ENCODE measurements around the gene IL1RAPL1.

DNA sequence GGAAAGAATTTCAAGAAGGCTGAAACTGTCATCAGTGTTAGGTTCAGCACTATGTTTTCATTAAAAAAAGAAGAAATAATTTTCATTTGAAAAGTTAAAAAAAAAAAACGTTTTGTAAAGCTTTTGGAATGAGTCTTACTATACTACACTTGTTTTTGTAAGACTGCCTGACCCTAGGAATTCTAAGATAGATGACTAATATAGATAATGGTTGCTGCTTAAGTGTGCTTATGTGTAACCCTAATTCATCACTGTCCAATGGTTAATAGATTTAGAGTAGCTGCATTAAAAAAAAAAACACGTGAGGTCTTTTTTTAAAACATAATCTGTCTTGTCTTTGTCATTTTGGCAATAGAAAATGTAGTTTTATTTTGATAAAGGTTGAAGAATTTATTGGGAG, 323.2 kb downstream of the IL1RAPL1 start:
- TF ChIP-seq, protein P1, sequence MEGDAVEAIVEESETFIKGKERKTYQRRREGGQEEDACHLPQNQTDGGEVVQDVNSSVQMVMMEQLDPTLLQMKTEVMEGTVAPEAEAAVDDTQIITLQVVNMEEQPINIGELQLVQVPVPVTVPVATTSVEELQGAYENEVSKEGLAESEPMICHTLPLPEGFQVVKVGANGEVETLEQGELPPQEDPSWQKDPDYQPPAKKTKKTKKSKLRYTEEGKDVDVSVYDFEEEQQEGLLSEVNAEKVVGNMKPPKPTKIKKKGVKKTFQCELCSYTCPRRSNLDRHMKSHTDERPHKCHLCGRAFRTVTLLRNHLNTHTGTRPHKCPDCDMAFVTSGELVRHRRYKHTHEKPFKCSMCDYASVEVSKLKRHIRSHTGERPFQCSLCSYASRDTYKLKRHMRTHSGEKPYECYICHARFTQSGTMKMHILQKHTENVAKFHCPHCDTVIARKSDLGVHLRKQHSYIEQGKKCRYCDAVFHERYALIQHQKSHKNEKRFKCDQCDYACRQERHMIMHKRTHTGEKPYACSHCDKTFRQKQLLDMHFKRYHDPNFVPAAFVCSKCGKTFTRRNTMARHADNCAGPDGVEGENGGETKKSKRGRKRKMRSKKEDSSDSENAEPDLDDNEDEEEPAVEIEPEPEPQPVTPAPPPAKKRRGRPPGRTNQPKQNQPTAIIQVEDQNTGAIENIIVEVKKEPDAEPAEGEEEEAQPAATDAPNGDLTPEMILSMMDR (IDR thresholded peaks at IDR 0.05), result no peak
- no peak for TF ChIP-seq POLR2AphosphoS5 (IDR thresholded peaks at IDR 0.05)

Measured in suprapubic skin (tissue), 3 donors.